Smooth muscle cell (in vitro differentiated cells): Measurements from ENCODE around the gene SNAPC2. TPM values are rescaled to one million over a fixed set of nuclear protein-coding genes. Genes with fewer than 3 reads are reported as not detected.

Experiments
- DNase-seq: peaks from one replicate; lab custom pipeline; 2025; ENCODE audit not compliant: unreplicated experiment; lab: John Stamatoyannopoulos, UW
- H2AFZ ChIP-seq: fragments of 200-600 bp; sonication (generic); 2 replicates; pipeline ENCODE4 v1.6.0; 2016; ENCODE audit warnings: antibody characterized with exemption, low read depth, mild to moderate bottlenecking
- H3F3A ChIP-seq: fragments of 200-600 bp; sonication (generic); 2 replicates; pipeline ENCODE4 v1.6.0; 2017; ENCODE audit warnings: antibody characterized with exemption, low read depth
- H3K27ac ChIP-seq: fragments of 200-600 bp; sonication (generic); 2 replicates; pipeline ENCODE4 v1.5.1; 2016; ENCODE audit warnings: low read depth, mild to moderate bottlenecking
- H3K27me3 ChIP-seq: fragments of 200-600 bp; sonication (generic); 2 replicates; pipeline ENCODE4 v1.6.1; 2016; ENCODE audit warnings: low read depth, mild to moderate bottlenecking
- H3K36me3 ChIP-seq: fragments of 200-600 bp; sonication (generic); 2 replicates; pipeline ENCODE4 v1.5.1; 2016; ENCODE audit warnings: low read depth
- H3K4me1 ChIP-seq: fragments of 200-600 bp; sonication (generic); 2 replicates; pipeline ENCODE4 v1.5.1; 2016; ENCODE audit warnings: low read depth
- H3K4me2 ChIP-seq: fragments of 200-600 bp; sonication (generic); 2 replicates; pipeline ENCODE4 v1.6.0; 2016; ENCODE audit warnings: mild to moderate bottlenecking
- H3K4me3 ChIP-seq: fragments of 200-600 bp; sonication (generic); 2 replicates; pipeline ENCODE4 v1.5.1; 2016; ENCODE audit warnings: mild to moderate bottlenecking
- H3K79me2 ChIP-seq: fragments of 200-600 bp; sonication (generic); 2 replicates; pipeline ENCODE4 v1.6.0; 2016; ENCODE audit warnings: low read depth, mild to moderate bottlenecking
- H3K9ac ChIP-seq: fragments of 200-600 bp; sonication (generic); 2 replicates; pipeline ENCODE4 v1.6.0; 2016; ENCODE audit warnings: low read depth
- H3K9me3 ChIP-seq: fragments of 200-600 bp; sonication (generic); replicated peaks from 2 replicates; pipeline ENCODE4 v1.5.1; 2016; ENCODE audit warnings: low read depth
- H4K20me1 ChIP-seq: fragments of 200-600 bp; sonication (generic); 2 replicates; pipeline ENCODE4 v1.6.0; 2016; ENCODE audit warnings: low read depth
- CTCF ChIP-seq: fragments of 200-600 bp; sonication (generic); IDR thresholded peaks from 2 replicates; pipeline ENCODE4 v1.5.1; 2017; ENCODE audit warnings: borderline replicate concordance, mild to moderate bottlenecking, antibody characterized with exemption; ENCODE audit not compliant: insufficient read depth, poor library complexity, severe bottlenecking
- WGBS: methylation state at CpG from one replicate; pipeline ENCODE4 v1.1.7; 2016; ENCODE audit warnings: low lambda C conversion rate; 5-methylcytosine and 5-hydroxymethylcytosine counted together
- polyA plus RNA-seq: library from polyadenylated mRNA; unstranded; fragments of >200 nt; fragmentation: Nextera tagmentation; extraction: Ambion mirVana; gene quantifications from 2 replicates; pipeline ENCODE4 v1.2.1, GENCODE V29; 2016
- total RNA-seq: library from RNA; depleted of rRNA; stranded (reverse); fragments of >200 nt; gene quantifications from 2 replicates; pipeline ENCODE4 v1.2.3, GENCODE V29; 2014

The SNAPC2 gene
- total and polyA plus RNA-seq, 2 experiments from 2014 or later: 18.2 to 35.0 TPM

GRCh38 chr19:7874897-7875273 lies 45.3 kb upstream of the SNAPC2 start:
- H3K27me3 ChIP-seq: peaks cover 37% of the 10 kb centered on the region
- no peaks in the 10 kb centered on the region for H3K36me3 ChIP-seq
- no peaks in the 10 kb centered on the region for H3K79me2 ChIP-seq
- no peak overlapping the region for H3K27ac ChIP-seq
- no peak overlapping the region for H2AFZ ChIP-seq
- no peaks in the 10 kb centered on the region for H3K9me3 ChIP-seq
- H3K4me1 ChIP-seq: peaks cover 4% of the 10 kb centered on the region
- peak overlapping the region; percentile 84 for H3K4me2 ChIP-seq
- TF ChIP-seq CTCF: no peak
- H3K4me3 ChIP-seq: peak overlapping the region; percentile 34
- H3F3A ChIP-seq: peaks cover 3% of the 10 kb centered on the region
- 57% methylated on average over 12 of the region's 12 CpGs for WGBS
- no peaks in the 10 kb centered on the region for H4K20me1 ChIP-seq
- DNase-seq: no peak
- H3K9ac ChIP-seq: no peak overlapping the region

- Histone ChIP-seq H3K4me2 (no peak overlapping the region), H3K9me3 (no peaks in the 10 kb centered on the region), H3K4me1 (peaks cover 2% of the 10 kb centered on the region), H3K27ac (no peak overlapping the region), H3F3A (no peaks in the 10 kb centered on the region), H4K20me1 (no peaks in the 10 kb centered on the region), H2AFZ (no peak overlapping the region), H3K27me3 (peaks cover 34% of the 10 kb centered on the region), H3K79me2 (no peaks in the 10 kb centered on the region), H3K36me3 (no peaks in the 10 kb centered on the region), H3K9ac (no peak overlapping the region), H3K4me3 (no peak overlapping the region)
- WGBS: 87% methylated on average over 6 of the region's 6 CpGs
- no peak for TF ChIP-seq CTCF
- DNase-seq: no peak
Observed at GRCh38 chr19:7877249-7877836, 42.8 kb upstream of the SNAPC2 start.

- Histone ChIP-seq H3K27me3 (peaks cover 15% of the 10 kb centered on the region), H3F3A (no peaks in the 10 kb centered on the region), H3K4me2 (no peak overlapping the region), H3K36me3 (no peaks in the 10 kb centered on the region), H3K9me3 (no peaks in the 10 kb centered on the region), H3K9ac (no peak overlapping the region), H3K4me3 (no peak overlapping the region), H3K79me2 (no peaks in the 10 kb centered on the region), H3K4me1 (no peaks in the 10 kb centered on the region), H3K27ac (no peak overlapping the region), H2AFZ (no peak overlapping the region), H4K20me1 (no peaks in the 10 kb centered on the region)
- DNase-seq: no peak
- TF ChIP-seq CTCF: no peak
- 90% methylated on average over 17 of the region's 18 CpGs for WGBS
Observed at GRCh38 chr19:7879111-7879807, 40.9 kb upstream of the SNAPC2 start.

- no peaks in the 10 kb centered on the region for H3K79me2 ChIP-seq
- H3K4me3 ChIP-seq: no peak overlapping the region
- H3K36me3 ChIP-seq: no peaks in the 10 kb centered on the region
- no peak overlapping the region for H3K4me2 ChIP-seq
- no peak overlapping the region for H3K27ac ChIP-seq
- no peak for TF ChIP-seq CTCF
- peaks cover 9% of the 10 kb centered on the region for H3K27me3 ChIP-seq
- H3K9ac ChIP-seq: no peak overlapping the region
- no peak for DNase-seq
- H4K20me1 ChIP-seq: no peaks in the 10 kb centered on the region
- WGBS: 94% methylated on average over 19 of the region's 19 CpGs
- no peaks in the 10 kb centered on the region for H3K9me3 ChIP-seq
- H3F3A ChIP-seq: no peaks in the 10 kb centered on the region
- H3K4me1 ChIP-seq: no peaks in the 10 kb centered on the region
- no peak overlapping the region for H2AFZ ChIP-seq
Observed at GRCh38 chr19:7879836-7880235, 40.3 kb upstream of the SNAPC2 start.
